GM11168 (cell line): ENCODE results near the gene CCDC60.

Experiments
- in situ Hi-C: fragments of 300-500 bp; cut with MboI; formaldehyde crosslinking; loops from one replicate; pipeline ENCODE4 v1.12.0; 2022; ENCODE audit warnings: low sequenced_read_pairs; ENCODE audit not compliant: unreplicated experiment

Gene CCDC60

GRCh38 chr12:119334430-119335170 is at the start of gene CCDC60:
Gene CCDC60, plus strand, starts transcription at chr12:119334729. Its CDS starts 448 bp downstream, at chr12:119335177.
- in situ Hi-C loops: no loop called here

- in situ Hi-C loops: no loop called here
Observed at GRCh38 chr12:119288576-119288975, 46.0 kb upstream of the CCDC60 start.

GRCh38 chr12:119292893-119293630 is 41.5 kb upstream of the CCDC60 start:
- in situ Hi-C loops: no loop called here

GRCh38 chr12:119294211-119294610 is 40.3 kb upstream of the CCDC60 start:
- in situ Hi-C loops: no loop called here

GRCh38 chr12:119296535-119296934 is 38.0 kb upstream of the CCDC60 start:
- in situ Hi-C loops: no loop called here

- in situ Hi-C loops: no loop called here
Observed at GRCh38 chr12:119299130-119299529, 35.4 kb upstream of the CCDC60 start.

- in situ Hi-C loops: no loop called here
Observed at GRCh38 chr12:119301379-119301778, 33.1 kb upstream of the CCDC60 start.

- in situ Hi-C loops: no loop called here
Observed at GRCh38 chr12:119302451-119303080, 32.0 kb upstream of the CCDC60 start.

- in situ Hi-C loops: no loop called here
Observed at GRCh38 chr12:119306593-119306992, 27.9 kb upstream of the CCDC60 start.

GRCh38 chr12:119307747-119308146 is 26.8 kb upstream of the CCDC60 start:
- in situ Hi-C loops: no loop called here

- in situ Hi-C loops: no loop called here
Observed at GRCh38 chr12:119308708-119309456, 25.6 kb upstream of the CCDC60 start.

- in situ Hi-C loops: no loop called here
Observed at GRCh38 chr12:119311878-119312277, 22.7 kb upstream of the CCDC60 start.

- in situ Hi-C loops: no loop called here
Observed at GRCh38 chr12:119312904-119313303, 21.6 kb upstream of the CCDC60 start.

- in situ Hi-C loops: no loop called here
Observed at GRCh38 chr12:119314290-119314689, 20.2 kb upstream of the CCDC60 start.

GRCh38 chr12:119319638-119320037 is 14.9 kb upstream of the CCDC60 start:
- in situ Hi-C loops: no loop called here

GRCh38 chr12:119320678-119321077 is 13.9 kb upstream of the CCDC60 start:
- in situ Hi-C loops: no loop called here

GRCh38 chr12:119322301-119322723 is 12.2 kb upstream of the CCDC60 start:
- in situ Hi-C loops: no loop called here

- in situ Hi-C loops: no loop called here
Observed at GRCh38 chr12:119325813-119326212, 8.7 kb upstream of the CCDC60 start.

GRCh38 chr12:119326341-119326740 is 8.2 kb upstream of the CCDC60 start:
- in situ Hi-C loops: no loop called here

- in situ Hi-C loops: no loop called here
Observed at GRCh38 chr12:119327471-119327870, 7.1 kb upstream of the CCDC60 start.
